Psoas muscle (tissue), 8 donors: ENCODE results near the gene OGG1. TPM values are rescaled to one million over a fixed set of nuclear protein-coding genes. Genes with fewer than 3 reads are reported as not detected.

Experiments
- ATAC-seq, 4 donors: fragments of 200-7000 bp; cut with Tn5 transposase; one replicate each; pipeline ENCODE4 v1.9.1; 2020; ENCODE audit warnings: moderate library complexity in 3 of 4, mild to moderate bottlenecking in 2 of 4
- DNase-seq, 2 donors: peaks; one replicate each; pipeline ENCODE4 v3.0.0-alpha.2; 2020
- H3K27ac ChIP-seq: fragments of 200-600 bp; one replicate; pipeline ENCODE4 v1.8.0; 2022
- H3K27me3 ChIP-seq, 3 donors: fragments of 200-600 bp in 1 of 3; one replicate each; pipeline versions ENCODE4 v1.6.1 to v1.8.0; 2013 to 2022; ENCODE audit warnings: low read length in 2 of 3, mild to moderate bottlenecking in 2 of 3, moderate library complexity in 1 of 3; ENCODE audit not compliant: insufficient read depth in 3 of 3
- H3K36me3 ChIP-seq, 2 donors: fragments of 200-600 bp in 1 of 2; one replicate each; pipeline versions ENCODE4 v1.6.1 to v1.8.0; 2013 to 2022; ENCODE audit warnings: low read depth in 1 of 2, mild to moderate bottlenecking in 1 of 2, moderate library complexity in 1 of 2; ENCODE audit not compliant: insufficient read depth in 1 of 2
- H3K4me1 ChIP-seq: fragments of 200-600 bp; one replicate; pipeline ENCODE4 v1.8.0; 2022
- H3K4me3 ChIP-seq: fragments of 200-600 bp; one replicate; pipeline ENCODE4 v1.8.0; 2022; ENCODE audit warnings: mild to moderate bottlenecking
- H3K9me3 ChIP-seq: fragments of 200-600 bp; one replicate; pipeline ENCODE4 v1.8.0; 2022
- CTCF ChIP-seq: fragments of 200-600 bp; IDR thresholded peaks from one replicate; pipeline ENCODE4 v1.8.0; 2022; ENCODE audit warnings: antibody characterized with exemption
- WGBS, 3 donors: extraction: QIAGEN DNeasy Blood & Tissue Kit; methylation state at CpG; one replicate each; pipeline versions ENCODE4 v1.1.6 to v1.1.7; 2013; 5-methylcytosine and 5-hydroxymethylcytosine counted together
- intact Hi-C, 2 donors: fragments of 100-400 bp; cut with DNase I; formaldehyde crosslinking; loops; one replicate each; pipeline versions ENCODE4 v1.11.0 to v1.14.2; 2022
- polyA plus RNA-seq, 3 donors: library from polyadenylated mRNA; stranded (reverse); fragments of 200-250 nt; gene quantifications; one replicate each; pipeline ENCODE4 v1.2.3, GENCODE V29; 2013
- total RNA-seq, 4 donors: library from RNA; stranded (reverse); fragmentation: NEBNext Ultra II Directional in 2 of 4; extraction: Animal tissue kit (Norgen Biotek cat#: 25700) in 2 of 4; gene quantifications; one replicate each; pipeline versions ENCODE4 v1.2.1 to v1.2.4, GENCODE V29; 2021 to 2023
- donor health status: healthy with polysubstance abuse.
- donor health status: DM: no; HTN: no; CAD: no; lungs with moderate emphysema.
- donor health status: Bipolar disorder and iron deficiency.
- donor health status: healthy.
- donor health status: DM: yes; HTN: yes; CAD: no.
- donor health status: DM: no; HTN: no; CAD: no.
- donor health status: DM: no; HTN: no; CAD: no.
- donor health status: DM: yes; HTN: yes; CAD: no.

The OGG1 gene
- total and polyA plus RNA-seq, 7 donors = 6.3 to 19.7 (median 8.9) TPM

- Histone ChIP-seq H3K4me3 (no peak overlapping the region), H3K36me3 (no peaks in the 10 kb centered on the region), H3K4me1 (no peaks in the 10 kb centered on the region), H3K27me3 (no peaks in the 10 kb centered on the region), H3K9me3 (no peaks in the 10 kb centered on the region), H3K27ac (no peak overlapping the region)
- TF ChIP-seq CTCF = no peak
- 74 to 79% (median 77%) methylated on average over 5 of the region's 5 CpGs for WGBS, 3 donors
- ATAC-seq = no peak
- DNase-seq = no peak
- intact Hi-C loops = no loop called here
Measured at GRCh38 chr3:9716801-9717555, 32.8 kb upstream of the OGG1 start.

DNA sequence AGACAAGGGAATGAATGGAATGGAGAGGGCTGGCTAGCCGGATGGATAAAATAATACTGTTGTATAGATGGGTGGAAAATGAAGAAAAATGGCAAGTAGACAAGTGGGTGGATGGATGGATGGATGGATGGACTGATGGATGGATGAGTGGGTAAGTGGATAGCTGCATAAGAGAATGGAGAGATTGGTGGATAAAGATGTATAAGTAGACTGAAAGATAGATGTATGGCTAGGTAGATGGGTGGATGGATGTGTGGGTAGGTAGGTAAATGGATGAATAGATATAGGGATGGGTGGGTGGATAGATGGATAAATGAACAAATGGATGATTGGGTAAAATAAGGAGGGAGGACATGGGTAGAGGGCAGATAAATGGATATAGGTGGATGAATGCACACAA, 32.2 kb upstream of the OGG1 start:
- Histone ChIP-seq H3K27ac (no peak overlapping the region), H3K4me3 (no peak overlapping the region), H3K4me1 (no peaks in the 10 kb centered on the region), H3K9me3 (no peaks in the 10 kb centered on the region), H3K27me3 (no peaks in the 10 kb centered on the region), H3K36me3 (no peaks in the 10 kb centered on the region)
- no peak for TF ChIP-seq CTCF
- ATAC-seq (no peak), DNase-seq (no peak)
- intact Hi-C loops = no loop called here
- 87 to 91% (median 90%) methylated on average over 1 of the region's 1 CpG for WGBS, 3 donors

DNA sequence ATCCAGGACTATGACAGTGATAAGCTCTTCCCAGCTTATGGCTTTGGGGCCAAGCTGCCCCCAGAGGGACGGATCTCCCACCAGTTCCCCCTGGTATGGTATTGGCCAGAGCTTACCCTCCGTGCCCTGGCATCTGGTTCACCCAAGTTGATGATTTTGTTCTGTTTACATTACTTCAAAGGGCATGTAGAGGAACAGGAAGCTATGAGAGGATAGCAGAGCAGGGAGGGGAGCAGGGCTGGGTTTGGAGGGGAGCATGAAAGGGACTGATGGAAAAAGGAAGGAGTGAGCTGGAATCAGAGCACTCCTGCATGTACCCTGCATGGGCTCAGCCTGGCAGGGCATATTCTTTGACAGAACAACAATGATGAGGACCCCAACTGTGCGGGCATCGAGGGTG, 31.6 kb upstream of the OGG1 start:
- H3K27ac ChIP-seq = no peak overlapping the region
- intact Hi-C loops = no loop called here
- no peaks in the 10 kb centered on the region for H3K4me1 ChIP-seq
- no peak for TF ChIP-seq CTCF
- H3K36me3 ChIP-seq = no peaks in the 10 kb centered on the region
- no peaks in the 10 kb centered on the region for H3K27me3 ChIP-seq
- WGBS, 3 donors = 62 to 71% (median 70%) methylated on average over 4 of the region's 4 CpGs
- no peaks in the 10 kb centered on the region for H3K9me3 ChIP-seq
- DNase-seq (no peak), ATAC-seq (no peak)
- H3K4me3 ChIP-seq = no peak overlapping the region

GRCh38 chr3:9721015-9721699, 28.6 kb upstream of the OGG1 start:
- DNase-seq = no peak
- intact Hi-C loops = no loop called here
- no peaks in the 10 kb centered on the region for H3K36me3 ChIP-seq
- no peak overlapping the region for H3K27ac ChIP-seq
- H3K9me3 ChIP-seq = no peaks in the 10 kb centered on the region
- 42 to 45% (median 44%) methylated on average over 7 of the region's 7 CpGs for WGBS, 3 donors
- H3K4me3 ChIP-seq = no peak overlapping the region
- peak in 2 of 4 donors; percentile 30 to 47 for ATAC-seq
- no peak for TF ChIP-seq CTCF
- H3K4me1 ChIP-seq = no peaks in the 10 kb centered on the region
- no peaks in the 10 kb centered on the region for H3K27me3 ChIP-seq
